BLaER1 (cell line): ENCODE results near the gene FAM171A2.
A peak's percentile ranks its signal among the peaks of the same experiment; 100 is the strongest.
"Not testable (repeated sequence)": the region's sequence is repeated elsewhere in the genome, so short reads cannot be mapped to it uniquely, and the experiment has no call there.

Experiments used
- H3K27ac ChIP-seq: shearing (Covaris generic); formaldehyde crosslinking; 2 replicates; pipeline ENCODE4 v1.8.1; 2022
- H3K27me3 ChIP-seq: shearing (Covaris generic); formaldehyde crosslinking; 2 replicates; pipeline ENCODE4 v1.8.1; 2022
- H3K36me3 ChIP-seq: shearing (Covaris generic); formaldehyde crosslinking; 2 replicates; pipeline ENCODE4 v1.8.1; 2022
- H3K4me1 ChIP-seq: shearing (Covaris generic); formaldehyde crosslinking; 2 replicates; pipeline ENCODE4 v1.8.1; 2022
- H3K4me2 ChIP-seq: shearing (Covaris generic); formaldehyde crosslinking; 2 replicates; pipeline ENCODE4 v1.8.1; 2022
- H3K4me3 ChIP-seq: shearing (Covaris generic); formaldehyde crosslinking; 2 replicates; pipeline ENCODE4 v1.8.1; 2022
- H3K9ac ChIP-seq: shearing (Covaris generic); formaldehyde crosslinking; 2 replicates; pipeline ENCODE4 v1.8.1; 2022
- H3K9me3 ChIP-seq: shearing (Covaris generic); formaldehyde crosslinking; 2 replicates; pipeline ENCODE4 v1.8.1; 2022
- H4K20me1 ChIP-seq: shearing (Covaris generic); formaldehyde crosslinking; 2 replicates; pipeline ENCODE4 v1.8.1; 2022
- Cebpa-rat ChIP-seq: shearing (Covaris generic); IDR thresholded peaks from 2 replicates; pipeline ENCODE4 v1.8.1; 2022

Gene FAM171A2

DNA sequence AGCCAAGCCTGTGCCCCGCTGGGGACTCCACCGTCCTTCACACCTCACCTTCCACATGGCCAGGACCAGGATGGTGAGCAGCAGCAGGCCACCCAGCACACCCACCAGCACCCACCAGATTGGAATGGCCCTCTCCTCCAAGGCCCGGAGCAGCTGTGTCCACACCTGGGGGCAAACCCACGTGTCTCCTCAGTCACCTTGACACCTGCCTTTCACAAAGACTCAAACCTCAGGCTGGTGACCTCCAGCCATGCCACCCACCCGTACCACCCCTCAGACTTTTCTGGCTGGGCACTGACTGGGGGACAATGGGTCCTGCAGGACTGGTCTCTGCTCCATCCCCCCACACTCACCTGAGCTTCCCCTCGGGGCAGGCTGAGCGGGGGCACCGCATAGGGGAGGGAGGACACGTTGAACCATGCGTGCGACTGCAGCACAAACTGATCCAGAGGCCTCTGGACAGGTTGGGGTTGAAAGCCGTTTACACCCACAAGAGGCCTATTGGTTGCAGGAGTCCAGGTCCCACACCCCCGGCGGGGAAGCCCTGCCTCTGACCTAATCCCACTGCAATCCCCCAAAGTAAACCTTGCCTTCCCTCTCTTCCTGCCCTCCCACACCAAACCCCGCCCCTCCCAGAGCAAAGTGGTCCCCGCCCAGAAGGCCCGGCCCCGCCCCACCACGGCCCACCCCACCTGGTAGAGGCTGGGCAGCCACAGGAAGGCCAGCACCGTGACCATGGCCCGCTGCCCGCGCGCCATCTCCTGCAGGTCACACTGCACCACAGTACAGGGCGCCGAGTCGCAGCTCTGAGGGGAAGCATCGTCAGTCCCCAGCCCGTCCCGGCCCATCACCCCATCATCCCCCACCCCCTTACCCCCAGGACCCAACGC lies 10.9 kb upstream of the FAM171A2 start:
- no peaks in the 10 kb centered on the region for H3K9me3 ChIP-seq
- TF ChIP-seq Cebpa-rat: no peak

DNA sequence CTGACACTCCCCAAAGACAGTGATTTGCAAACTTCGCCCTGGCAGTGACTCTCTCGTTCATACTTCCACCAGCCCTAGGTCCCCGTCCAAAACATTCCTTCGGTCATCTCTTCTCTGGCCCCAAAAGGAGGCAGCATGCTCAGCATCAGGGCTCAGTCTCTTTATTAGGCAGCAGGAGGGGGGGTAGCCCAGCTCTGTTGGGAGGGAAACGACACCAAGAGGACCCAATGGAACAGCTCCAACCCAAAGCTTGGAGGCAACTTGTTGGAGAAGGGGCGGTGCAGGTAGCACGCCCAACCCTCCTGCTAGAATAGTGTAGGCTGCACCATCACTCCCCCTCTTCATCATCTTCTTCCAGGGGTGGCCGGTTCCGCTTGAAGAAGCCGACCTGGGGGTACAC lies 8.4 kb upstream of the FAM171A2 start:
- no peak for TF ChIP-seq Cebpa-rat
- H3K4me3 ChIP-seq: no peak overlapping the region
- peaks cover 20% of the 10 kb centered on the region for H3K4me1 ChIP-seq
- H3K27me3 ChIP-seq: no peaks in the 10 kb centered on the region
- no peaks in the 10 kb centered on the region for H4K20me1 ChIP-seq
- no peak overlapping the region for H3K4me2 ChIP-seq
- no peaks in the 10 kb centered on the region for H3K36me3 ChIP-seq
- H3K9me3 ChIP-seq: no peaks in the 10 kb centered on the region
- no peak overlapping the region for H3K9ac ChIP-seq
- no peak overlapping the region for H3K27ac ChIP-seq

More for the DNA sequence above, 10.9 kb upstream of the FAM171A2 start:
- H3K36me3 ChIP-seq: no peaks in the 10 kb centered on the region
- no peak overlapping the region for H3K9ac ChIP-seq
- H3K27me3 ChIP-seq: no peaks in the 10 kb centered on the region
- H3K4me3 ChIP-seq: no peak overlapping the region
- H3K27ac ChIP-seq: no peak overlapping the region
- H3K4me2 ChIP-seq: peak overlapping the region; percentile 58
- H4K20me1 ChIP-seq: no peaks in the 10 kb centered on the region
- H3K4me1 ChIP-seq: peaks cover 20% of the 10 kb centered on the region

GRCh38 chr17:44369414-44370023 lies 5.9 kb upstream of the FAM171A2 start:
- H3K36me3 ChIP-seq, H3K4me3 ChIP-seq, H4K20me1 ChIP-seq, H3K27ac ChIP-seq, H3K9me3 ChIP-seq, H3K4me2 ChIP-seq, H3K4me1 ChIP-seq, H3K27me3 ChIP-seq, H3K9ac ChIP-seq: not testable (repeated sequence)

DNA sequence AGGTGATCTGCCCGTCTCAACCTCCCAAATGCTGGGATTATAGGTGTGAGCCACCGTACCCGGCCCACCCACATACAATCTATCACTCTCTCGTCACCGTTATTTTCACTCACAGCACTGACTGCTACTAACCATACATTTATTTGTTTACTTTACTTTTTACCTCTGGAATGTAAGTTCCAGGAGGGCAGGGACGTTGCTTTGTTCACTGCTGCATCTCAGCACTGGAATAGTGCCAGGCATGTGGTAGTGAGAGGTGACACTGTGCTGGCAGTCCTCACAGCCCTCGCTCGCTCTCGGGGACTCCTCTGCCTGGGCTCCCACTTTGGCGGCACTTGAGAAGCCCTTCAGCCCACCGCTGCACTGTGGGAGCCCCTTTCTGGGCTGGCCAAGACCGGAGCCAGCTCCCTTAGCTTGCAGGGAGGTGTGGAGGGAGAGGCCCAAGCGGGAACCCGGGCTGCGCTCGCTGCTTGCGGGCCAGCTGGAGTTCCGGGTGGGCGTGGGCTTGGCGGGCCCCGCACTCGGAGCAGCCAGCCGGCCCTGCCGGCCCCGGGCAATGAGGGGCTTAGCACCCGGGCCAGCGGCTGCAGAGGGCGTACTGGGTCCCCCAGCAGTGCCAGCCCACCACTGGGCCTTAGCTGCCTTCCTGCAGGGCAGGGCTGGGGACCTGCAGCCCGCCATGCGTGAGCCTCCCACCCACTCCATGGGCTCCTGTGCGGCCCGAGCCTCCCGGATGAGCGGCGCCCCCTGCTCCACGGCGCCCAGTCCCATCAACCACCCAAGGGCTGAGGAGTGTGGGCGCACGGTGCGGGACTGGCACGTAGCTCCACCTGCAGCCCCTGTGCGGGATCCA lies 5.0 kb upstream of the FAM171A2 start:
- H4K20me1 ChIP-seq, H3K27me3 ChIP-seq, H3K4me2 ChIP-seq, H3K36me3 ChIP-seq, H3K27ac ChIP-seq, H3K9ac ChIP-seq, H3K4me3 ChIP-seq, H3K4me1 ChIP-seq, H3K9me3 ChIP-seq: not testable (repeated sequence)

GRCh38 chr17:44367231-44367979 lies 3.8 kb upstream of the FAM171A2 start:
- Histone ChIP-seq H3K9me3 (no peaks in the 10 kb centered on the region), H3K4me2 (no peak overlapping the region), H3K9ac (no peak overlapping the region), H4K20me1 (peaks cover 2% of the 10 kb centered on the region), H3K36me3 (no peaks in the 10 kb centered on the region), H3K4me1 (peaks cover 5% of the 10 kb centered on the region), H3K27me3 (no peaks in the 10 kb centered on the region), H3K27ac (no peak overlapping the region), H3K4me3 (no peak overlapping the region)
- no peak for TF ChIP-seq Cebpa-rat

GRCh38 chr17:44365051-44365450 lies 1.4 kb upstream of the FAM171A2 start:
- peaks cover 28% of the 10 kb centered on the region for H3K4me1 ChIP-seq
- not testable (repeated sequence) for H3K27ac ChIP-seq, H3K36me3 ChIP-seq, H3K9me3 ChIP-seq, H3K27me3 ChIP-seq, H3K4me3 ChIP-seq, H3K9ac ChIP-seq, H3K4me2 ChIP-seq
- peaks cover 25% of the 10 kb centered on the region for H4K20me1 ChIP-seq

DNA sequence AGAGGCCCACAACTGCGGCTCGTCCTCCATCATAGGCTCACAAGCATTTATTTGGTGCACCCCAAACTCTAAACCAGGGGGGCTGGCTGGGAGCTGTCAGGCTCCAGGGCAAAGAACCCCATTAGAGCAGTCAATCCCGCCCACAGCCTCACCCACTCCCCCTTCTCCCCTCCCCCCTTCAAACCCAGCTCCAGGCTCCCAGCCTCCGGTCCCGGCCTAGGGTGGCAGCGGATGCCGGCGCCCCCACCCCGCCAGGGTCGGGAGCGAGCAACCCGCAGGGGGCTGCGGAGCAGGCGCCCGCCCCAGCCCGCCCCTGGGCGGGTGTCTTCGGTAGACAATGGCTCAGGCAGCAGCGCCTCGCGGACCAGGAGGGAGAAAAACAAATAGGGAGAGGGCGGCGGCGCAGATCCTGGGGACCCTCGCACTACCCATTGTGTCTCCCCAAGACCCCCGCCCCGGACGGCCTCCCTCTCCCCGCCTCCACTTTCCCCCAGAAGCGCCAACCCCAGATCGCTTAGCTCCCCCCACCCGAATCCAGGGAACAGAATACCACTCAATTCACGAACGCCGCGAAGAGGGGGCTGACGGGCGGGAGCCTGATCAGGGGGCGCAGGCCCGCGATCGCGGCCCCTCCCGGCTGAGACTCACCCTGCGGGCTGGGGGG lies 572 bp downstream of the FAM171A2 start:
- peak overlapping the region; percentile 91 for H3K9ac ChIP-seq
- peak overlapping the region; percentile 86 for H3K27ac ChIP-seq
- no peak for TF ChIP-seq Cebpa-rat

GRCh38 chr17:44362459-44362948 lies 1.1 kb downstream of the FAM171A2 start:
- H3K9me3 ChIP-seq: no peaks in the 10 kb centered on the region
- H3K27ac ChIP-seq: peak overlapping the region; percentile 86; the same call in 1 of the 2 replicates
- no peak for TF ChIP-seq Cebpa-rat
- no peaks in the 10 kb centered on the region for H3K27me3 ChIP-seq
- peaks cover 48% of the 10 kb centered on the region for H4K20me1 ChIP-seq
- H3K4me2 ChIP-seq: peak overlapping the region; percentile 88
- peak overlapping the region; percentile 91 for H3K9ac ChIP-seq
- H3K4me3 ChIP-seq: peak overlapping the region; percentile 92
- H3K36me3 ChIP-seq: 0 out of 2 replicates have a peak, but pooled peaks cover 14% of the 10 kb centered on the region
- H3K4me1 ChIP-seq: peaks cover 46% of the 10 kb centered on the region

More for the DNA sequence above, 572 bp downstream of the FAM171A2 start:
- Histone ChIP-seq H3K27me3 (no peaks in the 10 kb centered on the region), H3K4me3 (peak overlapping the region; percentile 92), H4K20me1 (peaks cover 43% of the 10 kb centered on the region), H3K4me1 (peaks cover 45% of the 10 kb centered on the region), H3K36me3 (0 out of 2 replicates have a peak, but pooled peaks cover 10% of the 10 kb centered on the region), H3K4me2 (peak overlapping the region; percentile 88), H3K9me3 (no peaks in the 10 kb centered on the region)
